Stimulated activated memory B cell treated with anti-CD40 and anti-IgM and Interleukin-4, amounts not matched to agents 10 μg/mL and 1 μg/mL and 100 μg/mL, for 72 hours (primary cell): ENCODE results near the gene PERCC1.
"Not testable (repeated sequence)": the region's sequence is repeated elsewhere in the genome, so short reads cannot be mapped to it uniquely, and the experiment has no call there.

ENCODE experiments used
- ATAC-seq: fragments of 150-1000 bp; cut with Tn5 transposase; 2 replicates; pipeline ENCODE4 v1.10.0; 2021
- H3K27ac Mint-ChIP-seq: one replicate; pipeline ENCODE4 v1.8.0; 2022; ENCODE audit warnings: mild to moderate bottlenecking, mixed read lengths
- H3K27me3 Mint-ChIP-seq: one replicate; pipeline ENCODE4 v1.8.0; 2022; ENCODE audit warnings: mixed read lengths
- H3K36me3 Mint-ChIP-seq: one replicate; pipeline ENCODE4 v1.8.0; 2022; ENCODE audit warnings: mixed read lengths
- H3K4me1 Mint-ChIP-seq: one replicate; pipeline ENCODE4 v1.8.0; 2022; ENCODE audit warnings: mixed read lengths
- H3K4me3 Mint-ChIP-seq: one replicate; pipeline ENCODE4 v1.8.0; 2022; ENCODE audit warnings: mild to moderate bottlenecking, moderate library complexity, mixed read lengths
- H3K9me3 Mint-ChIP-seq: one replicate; pipeline ENCODE4 v1.8.0; 2022; ENCODE audit warnings: mixed read lengths

PERCC1 gene

GRCh38 chr16:1460602-1461138 is 29.8 kb downstream of the PERCC1 start:
- peaks cover 25% of the 10 kb centered on the region for H3K4me1 Mint-ChIP-seq
- H3K36me3 Mint-ChIP-seq, result peaks cover 44% of the 10 kb centered on the region
- H3K27ac Mint-ChIP-seq, result peak overlapping the region; percentile 44
- H3K4me3 Mint-ChIP-seq, result no peak overlapping the region
- ATAC-seq, result no peak
- no peaks in the 10 kb centered on the region for H3K9me3 Mint-ChIP-seq
- no peaks in the 10 kb centered on the region for H3K27me3 Mint-ChIP-seq

- Mint-ChIP-seq H3K4me3 (no peak overlapping the region), H3K4me1 (peaks cover 25% of the 10 kb centered on the region), H3K27ac (peak overlapping the region; percentile 44), H3K9me3 (no peaks in the 10 kb centered on the region), H3K27me3 (no peaks in the 10 kb centered on the region), H3K36me3 (peaks cover 44% of the 10 kb centered on the region)
- no peak for ATAC-seq
Observed at GRCh38 chr16:1461146-1461545, 30.3 kb downstream of the PERCC1 start.

- H3K9me3 Mint-ChIP-seq, result no peaks in the 10 kb centered on the region
- H3K4me3 Mint-ChIP-seq, result no peak overlapping the region
- peaks cover 22% of the 10 kb centered on the region for H3K4me1 Mint-ChIP-seq
- H3K27ac Mint-ChIP-seq, result no peak overlapping the region
- no peaks in the 10 kb centered on the region for H3K27me3 Mint-ChIP-seq
- ATAC-seq, result no peak
- H3K36me3 Mint-ChIP-seq, result peaks cover 34% of the 10 kb centered on the region
Observed at GRCh38 chr16:1464196-1464893, 33.5 kb downstream of the PERCC1 start.

- Mint-ChIP-seq H3K27me3 (no peaks in the 10 kb centered on the region), H3K4me1 (peaks cover 22% of the 10 kb centered on the region), H3K27ac (no peak overlapping the region), H3K9me3 (no peaks in the 10 kb centered on the region), H3K4me3 (no peak overlapping the region), H3K36me3 (peaks cover 29% of the 10 kb centered on the region)
- no peak for ATAC-seq
Observed at GRCh38 chr16:1464894-1465566, 34.2 kb downstream of the PERCC1 start.

- Mint-ChIP-seq H3K27ac (no peak overlapping the region), H3K4me3 (no peak overlapping the region), H3K4me1 (peaks cover 25% of the 10 kb centered on the region), H3K27me3 (no peaks in the 10 kb centered on the region), H3K9me3 (no peaks in the 10 kb centered on the region), H3K36me3 (peaks cover 27% of the 10 kb centered on the region)
- ATAC-seq, result no peak
Observed at GRCh38 chr16:1465567-1465915, 34.7 kb downstream of the PERCC1 start.

- Mint-ChIP-seq H3K27ac (no peak overlapping the region), H3K4me3 (no peak overlapping the region), H3K4me1 (peaks cover 30% of the 10 kb centered on the region), H3K36me3 (peaks cover 24% of the 10 kb centered on the region), H3K9me3 (no peaks in the 10 kb centered on the region), H3K27me3 (no peaks in the 10 kb centered on the region)
- ATAC-seq, result no peak
Observed at GRCh38 chr16:1466054-1466453, 35.2 kb downstream of the PERCC1 start.

GRCh38 chr16:1466968-1467521 is 36.2 kb downstream of the PERCC1 start:
- Mint-ChIP-seq H3K27ac (peak overlapping the region; percentile 18), H3K4me1 (peaks cover 40% of the 10 kb centered on the region), H3K9me3 (no peaks in the 10 kb centered on the region), H3K27me3 (no peaks in the 10 kb centered on the region), H3K4me3 (no peak overlapping the region), H3K36me3 (peaks cover 15% of the 10 kb centered on the region)
- no peak for ATAC-seq

GRCh38 chr16:1468426-1468810 is 37.5 kb downstream of the PERCC1 start:
- no peaks in the 10 kb centered on the region for H3K27me3 Mint-ChIP-seq
- peaks cover 7% of the 10 kb centered on the region for H3K36me3 Mint-ChIP-seq
- peaks cover 52% of the 10 kb centered on the region for H3K4me1 Mint-ChIP-seq
- ATAC-seq, result no peak
- no peaks in the 10 kb centered on the region for H3K9me3 Mint-ChIP-seq
- H3K27ac Mint-ChIP-seq, result peak overlapping the region; percentile 18
- no peak overlapping the region for H3K4me3 Mint-ChIP-seq

- H3K36me3 Mint-ChIP-seq, ATAC-seq, H3K27me3 Mint-ChIP-seq, H3K9me3 Mint-ChIP-seq, H3K4me3 Mint-ChIP-seq: not testable (repeated sequence)
- Mint-ChIP-seq H3K4me1 (peaks cover 52% of the 10 kb centered on the region), H3K27ac (peak overlapping the region; percentile 85)
Observed at GRCh38 chr16:1469141-1469540, 38.3 kb downstream of the PERCC1 start.

- ATAC-seq, result peak; percentile 37
- H3K27ac Mint-ChIP-seq, result peak overlapping the region; percentile 85
- no peaks in the 10 kb centered on the region for H3K9me3 Mint-ChIP-seq
- H3K36me3 Mint-ChIP-seq, result peaks cover 6% of the 10 kb centered on the region
- H3K4me1 Mint-ChIP-seq, result peaks cover 52% of the 10 kb centered on the region
- H3K4me3 Mint-ChIP-seq, result peak overlapping the region; percentile 67
- no peaks in the 10 kb centered on the region for H3K27me3 Mint-ChIP-seq
Observed at GRCh38 chr16:1469693-1470201, 38.9 kb downstream of the PERCC1 start.

- no peaks in the 10 kb centered on the region for H3K36me3 Mint-ChIP-seq
- H3K4me1 Mint-ChIP-seq, result peaks cover 56% of the 10 kb centered on the region
- H3K27ac Mint-ChIP-seq, result peak overlapping the region; percentile 85
- ATAC-seq, result no peak
- no peaks in the 10 kb centered on the region for H3K9me3 Mint-ChIP-seq
- peak overlapping the region; percentile 49 for H3K4me3 Mint-ChIP-seq
- no peaks in the 10 kb centered on the region for H3K27me3 Mint-ChIP-seq
Observed at GRCh38 chr16:1470481-1471251, 39.8 kb downstream of the PERCC1 start.

- H3K27ac Mint-ChIP-seq, result peak overlapping the region; percentile 85
- H3K4me3 Mint-ChIP-seq, result peak overlapping the region; percentile 26
- H3K36me3 Mint-ChIP-seq, result no peaks in the 10 kb centered on the region
- H3K4me1 Mint-ChIP-seq, result peaks cover 61% of the 10 kb centered on the region
- no peaks in the 10 kb centered on the region for H3K9me3 Mint-ChIP-seq
- ATAC-seq, result no peak
- H3K27me3 Mint-ChIP-seq, result no peaks in the 10 kb centered on the region
Observed at GRCh38 chr16:1471569-1472194, 40.8 kb downstream of the PERCC1 start.

- Mint-ChIP-seq H3K4me3 (peak overlapping the region; percentile 41), H3K4me1 (peaks cover 48% of the 10 kb centered on the region), H3K36me3 (no peaks in the 10 kb centered on the region), H3K27ac (peak overlapping the region; percentile 85), H3K9me3 (no peaks in the 10 kb centered on the region), H3K27me3 (no peaks in the 10 kb centered on the region)
- no peak for ATAC-seq
Observed at GRCh38 chr16:1472974-1473373, 42.1 kb downstream of the PERCC1 start.

- no peaks in the 10 kb centered on the region for H3K9me3 Mint-ChIP-seq
- H3K4me1 Mint-ChIP-seq, result peaks cover 52% of the 10 kb centered on the region
- H3K27me3 Mint-ChIP-seq, result no peaks in the 10 kb centered on the region
- H3K36me3 Mint-ChIP-seq, result no peaks in the 10 kb centered on the region
- H3K27ac Mint-ChIP-seq, result peak overlapping the region; percentile 88
- H3K4me3 Mint-ChIP-seq, result peak overlapping the region; percentile 65
- ATAC-seq, result peak; percentile 39
Observed at GRCh38 chr16:1474082-1474795, 43.4 kb downstream of the PERCC1 start.
